ENCODE results near the gene SUGP2. TPM values are rescaled to one million over a fixed set of nuclear protein-coding genes. Genes with fewer than 3 reads are reported as not detected.

SUGP2 gene
- total and polyA plus RNA-seq, 8 donors = 21.5 to 104 (median 53.4) TPM

DNA sequence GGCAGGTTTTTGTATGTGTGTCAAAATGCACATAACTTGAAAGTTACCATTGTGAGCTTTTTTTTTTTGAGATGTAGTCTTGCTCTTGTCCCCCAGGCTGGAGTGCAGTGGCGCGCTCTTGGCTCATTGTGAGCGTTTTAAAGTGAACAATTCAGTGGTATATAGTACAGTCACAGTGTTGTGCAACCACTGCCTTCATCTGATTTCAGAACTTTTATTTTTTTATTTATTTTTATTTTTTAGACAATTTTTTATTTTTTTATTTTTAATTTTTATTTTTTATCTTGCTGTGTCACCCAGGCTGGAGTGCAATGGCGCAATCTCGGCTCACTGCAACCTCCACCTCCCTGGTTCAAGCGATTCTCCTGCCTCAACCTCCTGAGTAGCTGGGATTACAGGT, 45.5 kb upstream of the SUGP2 start:
- intact Hi-C loops (cut with DNase I; ENCODE audit: low total_unique reads) = no loop called here
- H3K4me1 ChIP-seq = peaks cover 0 to 19% (median 7%) of the 10 kb centered on the region in 4 donors
- no peaks in the 10 kb centered on the region for H3K9me3 ChIP-seq
- DNase-seq = no peak
- no peak overlapping the region for H3K4me3 ChIP-seq
- WGBS, 5 donors = 90 to 99% (median 96%) methylated on average over 6 of the region's 6 CpGs
- H3K27me3 ChIP-seq = no peaks in the 10 kb centered on the region
- peaks cover 0 to 40% (median 22%) of the 10 kb centered on the region in 4 donors for H3K36me3 ChIP-seq
- no peak overlapping the region for H3K27ac ChIP-seq
- TF ChIP-seq EP300 (IDR thresholded peaks at IDR 0.05) (no peak), POLR2A (IDR thresholded peaks at IDR 0.05) (no peak), POLR2AphosphoS5 (IDR thresholded peaks at IDR 0.05) (no peak)

DNA sequence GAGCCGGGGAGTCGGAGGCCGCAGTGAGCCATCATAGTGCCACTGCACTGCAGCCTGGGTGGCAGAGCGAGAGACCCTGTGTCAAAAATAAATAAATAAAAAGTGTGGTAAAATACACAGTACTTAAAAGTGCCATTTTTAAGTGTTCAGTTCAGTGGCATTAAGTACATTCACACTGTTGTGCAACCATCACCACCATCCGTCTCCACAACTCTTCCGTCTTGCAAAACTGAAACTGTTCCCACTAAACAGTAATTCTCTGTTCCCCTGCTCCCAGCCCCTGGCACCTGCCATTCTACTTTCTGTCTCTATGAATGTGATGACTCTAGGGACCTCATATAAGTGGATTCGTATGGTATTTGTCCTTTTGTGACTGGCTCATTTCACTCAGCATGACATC, 43.8 kb upstream of the SUGP2 start:
- TF ChIP-seq, protein P1, sequence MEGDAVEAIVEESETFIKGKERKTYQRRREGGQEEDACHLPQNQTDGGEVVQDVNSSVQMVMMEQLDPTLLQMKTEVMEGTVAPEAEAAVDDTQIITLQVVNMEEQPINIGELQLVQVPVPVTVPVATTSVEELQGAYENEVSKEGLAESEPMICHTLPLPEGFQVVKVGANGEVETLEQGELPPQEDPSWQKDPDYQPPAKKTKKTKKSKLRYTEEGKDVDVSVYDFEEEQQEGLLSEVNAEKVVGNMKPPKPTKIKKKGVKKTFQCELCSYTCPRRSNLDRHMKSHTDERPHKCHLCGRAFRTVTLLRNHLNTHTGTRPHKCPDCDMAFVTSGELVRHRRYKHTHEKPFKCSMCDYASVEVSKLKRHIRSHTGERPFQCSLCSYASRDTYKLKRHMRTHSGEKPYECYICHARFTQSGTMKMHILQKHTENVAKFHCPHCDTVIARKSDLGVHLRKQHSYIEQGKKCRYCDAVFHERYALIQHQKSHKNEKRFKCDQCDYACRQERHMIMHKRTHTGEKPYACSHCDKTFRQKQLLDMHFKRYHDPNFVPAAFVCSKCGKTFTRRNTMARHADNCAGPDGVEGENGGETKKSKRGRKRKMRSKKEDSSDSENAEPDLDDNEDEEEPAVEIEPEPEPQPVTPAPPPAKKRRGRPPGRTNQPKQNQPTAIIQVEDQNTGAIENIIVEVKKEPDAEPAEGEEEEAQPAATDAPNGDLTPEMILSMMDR (IDR thresholded peaks at IDR 0.05) = no peak
- no peak for TF ChIP-seq POLR2A (IDR thresholded peaks at IDR 0.05)
- TF ChIP-seq EP300 (IDR thresholded peaks at IDR 0.05) = no peak
- TF ChIP-seq POLR2AphosphoS5 (IDR thresholded peaks at IDR 0.05) = no peak
- no peak for DNase-seq
- Histone ChIP-seq H3K27me3 (no peaks in the 10 kb centered on the region), H3K36me3 (peaks cover 0 to 31% (median 13%) of the 10 kb centered on the region in 4 donors), H3K4me3 (no peak overlapping the region), H3K9me3 (no peaks in the 10 kb centered on the region), H3K27ac (no peak overlapping the region), H3K4me1 (peaks cover 0 to 29% (median 12%) of the 10 kb centered on the region in 4 donors)
- 91 to 96% (median 93%) methylated on average over 7 of the region's 7 CpGs for WGBS, 5 donors
- intact Hi-C loops (cut with DNase I; ENCODE audit: low total_unique reads) = no loop called here

DNA sequence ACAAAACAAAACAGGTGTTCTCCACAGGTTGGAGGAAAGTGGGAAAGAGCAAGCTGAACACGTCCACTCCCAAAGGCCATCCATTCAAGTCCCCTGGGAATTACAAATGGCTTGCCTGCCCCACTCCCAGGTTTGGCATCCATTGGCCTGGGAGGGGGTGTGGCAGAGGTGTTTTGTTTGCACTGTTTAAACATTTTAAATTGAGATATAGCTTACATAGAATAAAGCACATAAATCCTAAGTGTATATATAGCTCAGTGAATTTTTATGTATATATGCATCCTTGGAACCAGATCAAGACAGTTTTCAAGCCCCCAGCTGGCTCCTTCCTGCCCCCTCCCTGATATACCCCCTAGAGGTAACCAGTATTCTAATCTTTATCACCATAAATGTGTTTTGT, 43.2 kb upstream of the SUGP2 start:
- peaks cover 0 to 31% (median 13%) of the 10 kb centered on the region in 4 donors for H3K36me3 ChIP-seq
- H3K4me3 ChIP-seq = no peak overlapping the region
- H3K9me3 ChIP-seq = no peaks in the 10 kb centered on the region
- intact Hi-C loops (cut with DNase I; ENCODE audit: low total_unique reads) = no loop called here
- DNase-seq = no peak
- 64 to 75% (median 69%) methylated on average over 1 of the region's 1 CpG for WGBS, 5 donors
- no peak overlapping the region for H3K27ac ChIP-seq
- H3K27me3 ChIP-seq = no peaks in the 10 kb centered on the region
- H3K4me1 ChIP-seq = peaks cover 0 to 24% (median 12%) of the 10 kb centered on the region in 4 donors
- TF ChIP-seq POLR2AphosphoS5 (IDR thresholded peaks at IDR 0.05) (no peak), EP300 (IDR thresholded peaks at IDR 0.05) (no peak)
- TF ChIP-seq, protein P1 (IDR thresholded peaks at IDR 0.05) = no peak

DNA sequence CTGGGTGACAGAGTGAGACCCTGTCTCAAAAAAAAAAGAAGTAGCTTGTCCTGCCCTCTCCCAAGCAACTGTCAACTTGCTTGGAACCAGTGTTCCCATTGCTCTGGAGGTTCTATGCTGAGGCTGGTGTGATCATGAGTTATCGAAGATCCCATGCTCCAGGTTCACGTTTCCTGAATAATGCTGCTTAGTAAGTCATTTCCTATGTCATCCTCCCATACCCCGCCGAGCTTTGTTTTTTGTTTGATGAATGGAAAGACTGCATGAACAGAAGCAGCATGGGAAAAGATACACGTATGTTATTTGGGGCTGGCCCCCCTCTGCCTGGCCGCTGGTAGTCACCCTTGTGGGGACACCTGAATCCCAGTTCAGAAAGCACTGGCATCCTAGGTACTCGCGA, 41.8 kb upstream of the SUGP2 start:
- intact Hi-C loops (cut with DNase I; ENCODE audit: low total_unique reads) = no loop called here
- peaks cover 0 to 24% (median 11%) of the 10 kb centered on the region in 4 donors for H3K4me1 ChIP-seq
- 91 to 95% (median 92%) methylated on average over 8 of the region's 8 CpGs for WGBS, 5 donors

More for the DNA sequence above, 41.8 kb upstream of the SUGP2 start:
- H3K4me3 ChIP-seq = no peak overlapping the region
- DNase-seq = no peak
- TF ChIP-seq EP300 (IDR thresholded peaks at IDR 0.05) (no peak), POLR2A (IDR thresholded peaks at IDR 0.05) (no peak)
- TF ChIP-seq, protein P1 (IDR thresholded peaks at IDR 0.05) = no peak
- H3K36me3 ChIP-seq = peaks cover 0 to 31% (median 13%) of the 10 kb centered on the region in 4 donors
- H3K9me3 ChIP-seq = no peaks in the 10 kb centered on the region
- H3K27me3 ChIP-seq = no peaks in the 10 kb centered on the region
- H3K27ac ChIP-seq = no peak overlapping the region

Measured in stomach (tissue), 9 donors.